OCI-LY1 (cell line): ENCODE data around the gene JAK1.

Experiments used
- EZH2 ChIP-seq: fragments of 200-600 bp; sonication (generic), shearing (Covaris generic); IDR thresholded peaks from 2 replicates; pipeline ENCODE4 v1.8.0; 2017; ENCODE audit warnings: borderline replicate concordance, mixed run types, mild to moderate bottlenecking, antibody characterized with exemption, low read length, moderate library complexity, mixed read lengths
- TF ChIP-seq, protein P1 (sequence below): fragments of 200-600 bp; sonication (generic), shearing (Covaris generic); IDR thresholded peaks from 2 replicates; pipeline ENCODE4 v1.5.1; 2017; ENCODE audit warnings: mild to moderate bottlenecking, antibody characterized with exemption, low read length, moderate library complexity, mixed read lengths

GRCh38 chr1:64984106-64984505 lies 17.8 kb upstream of the JAK1 start:
- TF ChIP-seq, protein P1, sequence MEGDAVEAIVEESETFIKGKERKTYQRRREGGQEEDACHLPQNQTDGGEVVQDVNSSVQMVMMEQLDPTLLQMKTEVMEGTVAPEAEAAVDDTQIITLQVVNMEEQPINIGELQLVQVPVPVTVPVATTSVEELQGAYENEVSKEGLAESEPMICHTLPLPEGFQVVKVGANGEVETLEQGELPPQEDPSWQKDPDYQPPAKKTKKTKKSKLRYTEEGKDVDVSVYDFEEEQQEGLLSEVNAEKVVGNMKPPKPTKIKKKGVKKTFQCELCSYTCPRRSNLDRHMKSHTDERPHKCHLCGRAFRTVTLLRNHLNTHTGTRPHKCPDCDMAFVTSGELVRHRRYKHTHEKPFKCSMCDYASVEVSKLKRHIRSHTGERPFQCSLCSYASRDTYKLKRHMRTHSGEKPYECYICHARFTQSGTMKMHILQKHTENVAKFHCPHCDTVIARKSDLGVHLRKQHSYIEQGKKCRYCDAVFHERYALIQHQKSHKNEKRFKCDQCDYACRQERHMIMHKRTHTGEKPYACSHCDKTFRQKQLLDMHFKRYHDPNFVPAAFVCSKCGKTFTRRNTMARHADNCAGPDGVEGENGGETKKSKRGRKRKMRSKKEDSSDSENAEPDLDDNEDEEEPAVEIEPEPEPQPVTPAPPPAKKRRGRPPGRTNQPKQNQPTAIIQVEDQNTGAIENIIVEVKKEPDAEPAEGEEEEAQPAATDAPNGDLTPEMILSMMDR, result no peak
- no peak for TF ChIP-seq EZH2
